ENCODE results near the gene POGZ.

POGZ gene

GRCh38 chr1:151411884-151412283 is 47.4 kb downstream of the POGZ start:
- H3K27ac ChIP-seq = no peak overlapping the region
- no peak for TF ChIP-seq CTCF (conservative IDR thresholded peaks at IDR 0.05)

GRCh38 chr1:151408891-151409290 is 50.4 kb downstream of the POGZ start:
- TF ChIP-seq CTCF (conservative IDR thresholded peaks at IDR 0.05) = no peak

GRCh38 chr1:151407304-151407703 is 52.0 kb downstream of the POGZ start:
- no peak for TF ChIP-seq CTCF (conservative IDR thresholded peaks at IDR 0.05)
- no peak overlapping the region for H3K27ac ChIP-seq

More at GRCh38 chr1:151408891-151409290, 50.4 kb downstream of the POGZ start:
- H3K27ac ChIP-seq = no peak overlapping the region

DNA sequence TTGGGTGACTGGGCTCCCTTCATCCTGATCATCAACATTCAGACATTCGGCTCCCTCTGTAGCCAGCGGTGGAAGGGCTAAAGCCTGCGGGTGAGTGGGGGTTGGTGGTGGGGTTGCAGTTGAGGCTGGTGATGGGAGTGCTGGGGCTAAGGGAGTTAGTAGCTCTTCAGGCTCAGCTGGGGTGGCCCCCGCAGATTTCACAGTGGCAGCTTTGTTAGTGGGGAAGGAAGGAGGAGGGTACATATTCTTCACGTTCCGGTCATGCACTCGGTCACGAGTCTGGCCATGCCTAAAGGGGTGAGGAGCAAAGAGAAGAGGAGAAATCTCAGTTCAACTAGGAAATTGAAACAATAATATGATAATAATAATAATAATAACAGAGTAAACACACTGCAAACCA is 53.1 kb downstream of the POGZ start:
- no peak overlapping the region for H3K27ac ChIP-seq
- TF ChIP-seq CTCF (conservative IDR thresholded peaks at IDR 0.05) = no peak

GRCh38 chr1:151405187-151405951 is 53.9 kb downstream of the POGZ start:
- no peak overlapping the region for H3K27ac ChIP-seq
- no peak for TF ChIP-seq CTCF (conservative IDR thresholded peaks at IDR 0.05)

DNA sequence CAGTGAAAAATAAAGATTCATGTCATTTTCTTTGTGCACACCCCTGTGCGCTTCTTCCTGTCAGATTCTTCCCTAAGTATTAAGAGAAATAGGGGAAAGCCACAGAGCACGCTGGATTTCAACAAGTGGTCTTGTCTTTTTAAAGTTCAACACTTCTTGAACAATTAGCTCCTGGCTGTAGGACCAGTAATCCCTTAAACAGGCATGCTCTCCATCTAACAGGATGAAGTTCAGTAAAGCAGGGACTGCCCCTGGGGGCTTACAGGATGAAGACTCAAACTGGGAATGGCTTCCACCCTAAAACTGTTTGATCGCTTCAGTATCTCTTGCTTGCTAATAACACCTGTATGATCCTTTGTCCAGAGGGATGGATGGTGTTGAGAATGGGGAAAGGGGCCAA is 55.7 kb downstream of the POGZ start:
- TF ChIP-seq CTCF (conservative IDR thresholded peaks at IDR 0.05) = no peak
- H3K27ac ChIP-seq = peak overlapping the region; percentile 25; the same call in 1 of the 2 replicates

DNA sequence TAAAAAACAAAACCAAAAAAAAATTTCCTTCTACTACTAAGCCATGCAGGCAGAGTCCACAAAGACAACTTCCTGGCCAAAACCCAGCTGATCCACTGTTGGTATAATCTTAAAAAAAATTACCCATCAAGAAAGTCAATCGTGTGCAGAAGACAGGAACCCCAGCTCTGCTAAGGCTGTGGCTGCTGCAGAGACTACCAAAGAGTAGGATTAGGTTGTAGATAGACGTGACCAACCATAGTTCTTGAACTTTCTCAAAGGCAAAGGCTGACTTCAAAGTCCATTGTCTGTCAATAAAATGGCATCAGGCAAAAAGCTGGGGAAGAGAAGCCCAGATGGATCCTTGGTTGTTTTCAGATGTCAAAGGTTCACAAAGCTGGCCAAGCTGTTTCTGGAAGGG is 56.5 kb downstream of the POGZ start:
- no peak for TF ChIP-seq CTCF (conservative IDR thresholded peaks at IDR 0.05)

More for the DNA sequence above, 56.5 kb downstream of the POGZ start:
- peak overlapping the region; percentile 25; the same call in 1 of the 2 replicates for H3K27ac ChIP-seq
